Prostate gland (tissue), 1 donor: ENCODE measurements around the gene ITGB8.

Experiments used
- POLR2A ChIP-seq: fragments of 450-650 bp; IDR thresholded peaks from one replicate; pipeline ENCODE4 v1.6.1; 2016; ENCODE audit warnings: antibody characterized with exemption, mild to moderate bottlenecking
- POLR2AphosphoS5 ChIP-seq: sonication (generic); formaldehyde crosslinking; IDR thresholded peaks from one replicate; pipeline ENCODE4 v1.6.1; 2017; ENCODE audit warnings: antibody characterized with exemption

- TF ChIP-seq POLR2AphosphoS5: no peak
- no peak for TF ChIP-seq POLR2A
These were observed 27.4 kb downstream of the ITGB8 start for GRCh38 chr7:20358106-20358505.
